ENCODE data around the gene SATB2. TPM values are rescaled to one million over a fixed set of nuclear protein-coding genes. Genes with fewer than 3 reads are reported as not detected.

Gene SATB2
- total and polyA plus RNA-seq, 3 experiments from 2014 or later = 0.09 to 0.13 TPM; not detected in 1

- CTCF ChIA-PET = no interaction called here
- H3K4me1 Mint-ChIP-seq = no peaks in the 10 kb centered on the region
These were observed 28.1 kb upstream of the SATB2 start for GRCh38 chr2:199485732-199486335.

GRCh38 chr2:199484927-199485326 lies 27.2 kb upstream of the SATB2 start:
- ChIA-PET CTCF (no interaction called here), POLR2A (no interaction called here)
- no peaks in the 10 kb centered on the region for H3K9me3 Mint-ChIP-seq
- H3K27ac ChIP-seq (ENCODE audit: low read depth, low read length) = no peak overlapping the region
- no peaks in the 10 kb centered on the region for H3K27me3 ChIP-seq (ENCODE audit: insufficient read depth, low read length, poor library complexity, severe bottlenecking)
- no peaks in the 10 kb centered on the region for H3K4me1 ChIP-seq (ENCODE audit: insufficient read depth, low read length)
- H3K4me3 ChIP-seq (ENCODE audit: low read length) = no peak overlapping the region
- no peaks in the 10 kb centered on the region for H3K9me3 ChIP-seq (ENCODE audit: low read length)
- H3K27me3 Mint-ChIP-seq = peaks cover 8 to 28% of the 10 kb centered on the region in 2 donors
- H3K27ac Mint-ChIP-seq = no peak overlapping the region
- no peak for DNase-seq
- H3K36me3 Mint-ChIP-seq = no peaks in the 10 kb centered on the region
- H3K36me3 ChIP-seq (ENCODE audit: insufficient read depth, low read length) = no peaks in the 10 kb centered on the region
- no peaks in the 10 kb centered on the region for H3K4me1 Mint-ChIP-seq
- H3K4me3 Mint-ChIP-seq = no peak overlapping the region

More at GRCh38 chr2:199485732-199486335, 28.1 kb upstream of the SATB2 start:
- Mint-ChIP-seq H3K4me3 (no peak overlapping the region), H3K27ac (no peak overlapping the region), H3K27me3 (peaks cover 8 to 31% of the 10 kb centered on the region in 2 donors), H3K9me3 (no peaks in the 10 kb centered on the region), H3K36me3 (no peaks in the 10 kb centered on the region)
- no peak for DNase-seq
- Histone ChIP-seq H3K36me3 (ENCODE audit: insufficient read depth, low read length) (no peaks in the 10 kb centered on the region), H3K27ac (ENCODE audit: low read depth, low read length) (no peak overlapping the region), H3K9me3 (ENCODE audit: low read length) (no peaks in the 10 kb centered on the region), H3K4me1 (ENCODE audit: insufficient read depth, low read length) (no peaks in the 10 kb centered on the region), H3K27me3 (ENCODE audit: insufficient read depth, low read length, poor library complexity, severe bottlenecking) (no peaks in the 10 kb centered on the region), H3K4me3 (ENCODE audit: low read length) (no peak overlapping the region)
- POLR2A ChIA-PET = no interaction called here

GRCh38 chr2:199480966-199481365 lies 23.2 kb upstream of the SATB2 start:
- H3K4me3 Mint-ChIP-seq = no peak overlapping the region
- no peaks in the 10 kb centered on the region for H3K9me3 Mint-ChIP-seq
- no peak overlapping the region for H3K27ac ChIP-seq (ENCODE audit: low read depth, low read length)
- H3K36me3 Mint-ChIP-seq = no peaks in the 10 kb centered on the region
- DNase-seq = no peak
- ChIA-PET CTCF (interaction anchor here (1.4 kb wide), 1 partner anchor 11 kb away, joined by 4 read pairs; no protein-coding TSS in a partner anchor), POLR2A (no interaction called here)
- H3K4me1 Mint-ChIP-seq = no peaks in the 10 kb centered on the region
- H3K9me3 ChIP-seq (ENCODE audit: low read length) = no peaks in the 10 kb centered on the region
- H3K27me3 Mint-ChIP-seq = peaks cover 10 to 39% of the 10 kb centered on the region in 2 donors
- H3K4me3 ChIP-seq (ENCODE audit: low read length) = no peak overlapping the region
- H3K4me1 ChIP-seq (ENCODE audit: insufficient read depth, low read length) = no peaks in the 10 kb centered on the region
- no peak overlapping the region for H3K27ac Mint-ChIP-seq
- no peaks in the 10 kb centered on the region for H3K36me3 ChIP-seq (ENCODE audit: insufficient read depth, low read length)
- H3K27me3 ChIP-seq (ENCODE audit: insufficient read depth, low read length, poor library complexity, severe bottlenecking) = no peaks in the 10 kb centered on the region

GRCh38 chr2:199477277-199477834 lies 19.6 kb upstream of the SATB2 start:
- Histone ChIP-seq H3K27me3 (ENCODE audit: insufficient read depth, low read length, poor library complexity, severe bottlenecking) (peaks cover 8% of the 10 kb centered on the region), H3K4me3 (ENCODE audit: low read length) (no peak overlapping the region), H3K27ac (ENCODE audit: low read depth, low read length) (no peak overlapping the region), H3K4me1 (ENCODE audit: insufficient read depth, low read length) (no peaks in the 10 kb centered on the region), H3K9me3 (ENCODE audit: low read length) (no peaks in the 10 kb centered on the region), H3K36me3 (ENCODE audit: insufficient read depth, low read length) (no peaks in the 10 kb centered on the region)
- Mint-ChIP-seq H3K36me3 (no peaks in the 10 kb centered on the region), H3K9me3 (peaks cover 0 to 3% (median 0%) of the 10 kb centered on the region in 5 donors), H3K27ac (no peak overlapping the region), H3K4me1 (no peaks in the 10 kb centered on the region), H3K27me3 (peaks cover 12 to 56% of the 10 kb centered on the region in 2 donors), H3K4me3 (no peak overlapping the region)
- CTCF ChIA-PET = interaction anchor here (1.4 kb wide), 1 partner anchor 11 kb away, joined by 4 read pairs; no protein-coding TSS in a partner anchor
- DNase-seq = no peak
- POLR2A ChIA-PET = no interaction called here

GRCh38 chr2:199471443-199472057 lies 13.8 kb upstream of the SATB2 start:
- Mint-ChIP-seq H3K27ac (peak overlapping the region in 1 of 8 donors; percentile 50), H3K9me3 (peaks cover 0 to 10% (median 0%) of the 10 kb centered on the region in 5 donors), H3K36me3 (no peaks in the 10 kb centered on the region), H3K27me3 (peaks cover 59 to 90% of the 10 kb centered on the region in 2 donors), H3K4me3 (no peak overlapping the region), H3K4me1 (peaks cover 5 to 22% (median 9%) of the 10 kb centered on the region in 3 donors)
- ChIA-PET POLR2A (no interaction called here), CTCF (no interaction called here)
- H3K4me1 ChIP-seq (ENCODE audit: insufficient read depth, low read length) = peaks cover 7% of the 10 kb centered on the region
- no peak overlapping the region for H3K27ac ChIP-seq (ENCODE audit: low read depth, low read length)
- no peak for DNase-seq
- H3K4me3 ChIP-seq (ENCODE audit: low read length) = no peak overlapping the region
- H3K27me3 ChIP-seq (ENCODE audit: insufficient read depth, low read length, poor library complexity, severe bottlenecking) = peaks cover 64% of the 10 kb centered on the region
- no peaks in the 10 kb centered on the region for H3K36me3 ChIP-seq (ENCODE audit: insufficient read depth, low read length)
- no peaks in the 10 kb centered on the region for H3K9me3 ChIP-seq (ENCODE audit: low read length)

GRCh38 chr2:199470672-199471442 lies 13.1 kb upstream of the SATB2 start:
- H3K4me1 Mint-ChIP-seq = peaks cover 5 to 22% (median 9%) of the 10 kb centered on the region in 3 donors
- Histone ChIP-seq H3K4me1 (ENCODE audit: insufficient read depth, low read length) (peaks cover 7% of the 10 kb centered on the region), H3K36me3 (ENCODE audit: insufficient read depth, low read length) (no peaks in the 10 kb centered on the region), H3K27me3 (ENCODE audit: insufficient read depth, low read length, poor library complexity, severe bottlenecking) (peaks cover 71% of the 10 kb centered on the region), H3K27ac (ENCODE audit: low read depth, low read length) (no peak overlapping the region), H3K4me3 (ENCODE audit: low read length) (no peak overlapping the region), H3K9me3 (ENCODE audit: low read length) (no peaks in the 10 kb centered on the region)
- POLR2A ChIA-PET = no interaction called here
- no peak overlapping the region for H3K4me3 Mint-ChIP-seq
- DNase-seq = no peak
- H3K36me3 Mint-ChIP-seq = no peaks in the 10 kb centered on the region
- peaks cover 0 to 15% (median 0%) of the 10 kb centered on the region in 5 donors for H3K9me3 Mint-ChIP-seq
- CTCF ChIA-PET = interaction anchor here (1.8 kb wide), 1 partner anchor 9 kb away, joined by 4 read pairs; no protein-coding TSS in a partner anchor
- H3K27ac Mint-ChIP-seq = peak overlapping the region in 1 of 8 donors; percentile 50
- H3K27me3 Mint-ChIP-seq = peaks cover 66 to 91% of the 10 kb centered on the region in 2 donors

DNA sequence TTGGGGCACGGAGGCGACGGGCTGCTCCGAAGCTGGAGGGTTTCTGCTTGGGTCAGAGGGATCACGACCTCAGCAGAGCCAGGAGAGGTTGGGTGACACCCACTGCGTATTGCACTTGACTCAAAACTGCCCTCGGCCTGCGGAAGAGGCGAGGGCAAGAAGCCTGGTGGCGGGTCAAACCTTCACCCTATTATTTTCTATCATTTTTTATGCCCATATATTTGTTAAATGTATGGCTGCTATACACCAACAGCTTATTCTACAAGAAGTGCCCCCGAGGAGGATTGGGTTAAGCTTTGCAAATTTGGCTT lies 12.6 kb upstream of the SATB2 start:
- peaks cover 5 to 22% (median 11%) of the 10 kb centered on the region in 3 donors for H3K4me1 Mint-ChIP-seq
- no peak for DNase-seq
- Histone ChIP-seq H3K27ac (ENCODE audit: low read depth, low read length) (no peak overlapping the region), H3K9me3 (ENCODE audit: low read length) (no peaks in the 10 kb centered on the region), H3K4me3 (ENCODE audit: low read length) (no peak overlapping the region), H3K27me3 (ENCODE audit: insufficient read depth, low read length, poor library complexity, severe bottlenecking) (peaks cover 76% of the 10 kb centered on the region), H3K4me1 (ENCODE audit: insufficient read depth, low read length) (peaks cover 7% of the 10 kb centered on the region), H3K36me3 (ENCODE audit: insufficient read depth, low read length) (no peaks in the 10 kb centered on the region)
- H3K9me3 Mint-ChIP-seq = peaks cover 0 to 18% (median 3%) of the 10 kb centered on the region in 5 donors
- no peak overlapping the region for H3K4me3 Mint-ChIP-seq
- H3K36me3 Mint-ChIP-seq = no peaks in the 10 kb centered on the region
- ChIA-PET CTCF (interaction anchor here (1.8 kb wide), 1 partner anchor 10 kb away, joined by 4 read pairs; no protein-coding TSS in a partner anchor), POLR2A (no interaction called here)
- H3K27me3 Mint-ChIP-seq = peaks cover 70 to 94% of the 10 kb centered on the region in 2 donors
- no peak overlapping the region for H3K27ac Mint-ChIP-seq

All from CD8-positive, alpha-beta memory T cell (primary cell).